Liver (tissue), 9 donors: Measurements from ENCODE around the gene MIDN. TPM values are rescaled to one million over a fixed set of nuclear protein-coding genes. Genes with fewer than 3 reads are reported as not detected.

Source experiments
- DNase-seq: peaks from one replicate; pipeline ENCODE4 v3.0.0-alpha.2; 2017; ENCODE audit warnings: low spot score
- H3K27ac ChIP-seq, 2 donors: one replicate each; pipeline ENCODE4 v1.7.0; 2013; ENCODE audit warnings: inconsistent platforms in 2 of 2, low read length in 2 of 2, control low read depth in 1 of 2, low read depth in 1 of 2, mild to moderate bottlenecking in 1 of 2
- H3K27me3 ChIP-seq, 4 donors: one replicate each; pipeline versions ENCODE4 v1.6.1 to v1.7.0; 2013; ENCODE audit warnings: low read length in 3 of 4, inconsistent platforms in 1 of 4, mild to moderate bottlenecking in 1 of 4, moderate library complexity in 1 of 4; ENCODE audit not compliant: control insufficient read depth in 4 of 4, insufficient read depth in 4 of 4
- H3K36me3 ChIP-seq, 4 donors: one replicate each; pipeline versions ENCODE4 v1.6.1 to v1.7.0; 2013; ENCODE audit warnings: low read length in 3 of 4, mild to moderate bottlenecking in 3 of 4, low read depth in 1 of 4, moderate library complexity in 1 of 4; ENCODE audit not compliant: control insufficient read depth in 4 of 4, insufficient read depth in 3 of 4
- H3K4me1 ChIP-seq, 4 donors: one replicate each; pipeline versions ENCODE4 v1.6.1 to v1.7.0; 2013; ENCODE audit warnings: low read length in 3 of 4, mild to moderate bottlenecking in 3 of 4, moderate library complexity in 1 of 4; ENCODE audit not compliant: control insufficient read depth in 4 of 4, insufficient read depth in 4 of 4
- H3K4me3 ChIP-seq, 3 donors: one replicate each; pipeline versions ENCODE4 v1.6.1 to v1.7.0; 2013; ENCODE audit warnings: low read length in 3 of 3, control low read depth in 1 of 3, low read depth in 1 of 3, mild to moderate bottlenecking in 1 of 3
- H3K9ac ChIP-seq, 2 donors: one replicate each; pipeline ENCODE4 v1.7.0; 2013; ENCODE audit warnings: low read length in 2 of 2, mild to moderate bottlenecking in 2 of 2, moderate library complexity in 2 of 2, control low read depth in 1 of 2, low read depth in 1 of 2
- H3K9me3 ChIP-seq, 4 donors: one replicate each; pipeline versions ENCODE4 v1.6.1 to v1.7.0; 2013; ENCODE audit warnings: low read length in 3 of 4; ENCODE audit not compliant: control insufficient read depth in 4 of 4
- EGR1 ChIP-seq, 2 donors: IDR thresholded peaks; 2 replicates each; pipeline ENCODE4 v1.6.1; 2016 to 2018; ENCODE audit warnings: antibody characterized with exemption in 2 of 2, low read depth in 2 of 2
- FOXA2 ChIP-seq: IDR thresholded peaks from 2 replicates; pipeline ENCODE4 v1.6.1; 2016; ENCODE audit warnings: antibody characterized with exemption
- GABPA ChIP-seq, 2 donors: IDR thresholded peaks in 1 of 2; conservative IDR thresholded peaks in 1 of 2; 2 replicates each; pipeline ENCODE4 v1.6.1; 2016; ENCODE audit warnings: antibody characterized with exemption in 2 of 2, mild to moderate bottlenecking in 1 of 2, moderate library complexity in 1 of 2
- HNF4A ChIP-seq, 2 donors: conservative IDR thresholded peaks; 2 replicates each; pipeline ENCODE4 v1.6.1; 2016; ENCODE audit warnings: antibody characterized with exemption in 2 of 2, mild to moderate bottlenecking in 2 of 2
- HNF4G ChIP-seq: IDR thresholded peaks from 2 replicates; pipeline ENCODE4 v1.6.1; 2016; ENCODE audit warnings: antibody characterized with exemption
- JUND ChIP-seq, 2 donors: IDR thresholded peaks; 2 replicates each; pipeline ENCODE4 v1.6.1; 2016; ENCODE audit warnings: antibody characterized with exemption in 2 of 2
- NR2F2 ChIP-seq: IDR thresholded peaks from 2 replicates; pipeline ENCODE4 v1.6.1; 2016; ENCODE audit warnings: antibody characterized with exemption
- RAD21 ChIP-seq, 2 donors: IDR thresholded peaks; 2 replicates each; pipeline ENCODE4 v1.6.1; 2016; ENCODE audit warnings: antibody characterized with exemption in 2 of 2, mild to moderate bottlenecking in 2 of 2
- RXRA ChIP-seq, 2 donors: IDR thresholded peaks; 2 replicates each; pipeline ENCODE4 v1.6.1; 2017 to 2018; ENCODE audit warnings: antibody characterized with exemption in 2 of 2, mild to moderate bottlenecking in 1 of 2
- SP1 ChIP-seq: IDR thresholded peaks from 2 replicates; pipeline ENCODE4 v1.6.1; 2018; ENCODE audit warnings: antibody characterized with exemption, mild to moderate bottlenecking
- YY1 ChIP-seq: IDR thresholded peaks from 2 replicates; pipeline ENCODE4 v1.6.1; 2016; ENCODE audit warnings: antibody characterized with exemption, mild to moderate bottlenecking
- WGBS: extraction: QIAGEN DNeasy Blood & Tissue Kit; methylation state at CpG from one replicate; pipeline ENCODE4 v1.1.7; 2013; 5-methylcytosine and 5-hydroxymethylcytosine counted together
- polyA plus RNA-seq, 2 donors: library from polyadenylated mRNA; stranded (reverse) in 1 of 2; unstranded in 1 of 2; fragments of 200-250 nt in 1 of 2; fragments of >200 nt in 1 of 2; fragmentation: Nextera tagmentation in 1 of 2; extraction: Ambion mirVana in 1 of 2; gene quantifications; one replicate each; pipeline versions ENCODE4 v1.2.1 to v1.2.3, GENCODE V29; 2013 to 2015
- total RNA-seq, 2 donors: library from RNA; depleted of rRNA; stranded (reverse); fragments of >200 nt; gene quantifications; one replicate each; pipeline ENCODE4 v1.2.3, GENCODE V29; 2014
- TF ChIP-seq, protein P1 (sequence below): fragments of 150-350 bp; IDR thresholded peaks from 2 replicates; pipeline ENCODE4 v1.5.1; 2017; ENCODE audit warnings: improper control_type of control experiment, low read depth, low read length; ENCODE audit not compliant: missing input control
- donor health status: healthy.
- donor health status: healthy.
- donor health status: healthy.
- donor health status: healthy.
- donor health status: healthy.

Gene MIDN
- total and polyA plus RNA-seq, 4 donors: 2.9 to 22.9 (median 11.8) TPM

DNA sequence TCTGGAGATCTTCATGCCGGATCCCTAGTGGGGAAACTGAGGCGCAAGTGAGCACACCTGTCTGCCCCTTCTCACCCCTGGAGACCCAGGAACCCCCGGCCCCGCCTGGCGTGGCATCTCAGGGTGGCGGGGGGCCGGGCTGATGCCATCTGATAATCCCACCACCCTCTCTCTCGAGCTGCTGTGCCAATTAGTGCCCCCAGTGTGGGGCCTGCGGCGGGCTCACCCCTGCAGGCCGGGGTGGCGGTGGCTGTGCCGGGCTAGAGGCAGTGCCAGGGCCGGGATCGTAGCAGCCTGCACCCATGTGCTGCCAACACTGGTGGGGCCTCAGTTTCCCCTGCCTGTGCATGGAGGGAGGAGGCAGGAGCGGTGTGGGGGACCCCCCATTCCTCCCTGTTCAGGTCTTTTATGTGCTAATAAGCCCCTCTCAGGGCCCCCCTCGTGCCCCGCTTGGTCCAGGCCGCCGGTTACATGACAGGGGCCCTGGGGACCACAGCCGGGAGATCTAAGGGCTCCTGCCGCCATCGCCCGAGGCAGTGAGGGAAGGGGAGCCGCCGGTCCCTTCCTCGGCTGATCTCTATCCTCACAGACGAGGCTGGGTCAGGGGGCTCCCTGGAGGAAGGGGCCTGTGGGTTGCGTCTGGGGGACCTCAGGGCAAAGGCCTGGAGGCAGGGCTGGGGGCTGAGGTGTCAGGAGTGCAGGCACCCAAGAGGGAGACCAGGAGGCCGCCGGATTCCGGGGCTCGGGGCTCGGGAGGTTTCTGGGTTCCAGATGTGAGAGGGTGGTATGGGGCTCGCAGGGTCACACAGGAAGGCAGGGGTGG is 45.6 kb downstream of the MIDN start:
- Histone ChIP-seq H3K36me3 (peaks cover 0 to 5% (median 0%) of the 10 kb centered on the region in 4 donors), H3K27ac (no peak overlapping the region), H3K9me3 (no peaks in the 10 kb centered on the region), H3K4me1 (peaks cover 12 to 40% (median 23%) of the 10 kb centered on the region in 4 donors), H3K27me3 (no peaks in the 10 kb centered on the region), H3K9ac (no peak overlapping the region), H3K4me3 (no peak overlapping the region)
- WGBS: 89% methylated on average over 35 of the region's 35 CpGs
- no peak for DNase-seq
- TF ChIP-seq JUND (IDR thresholded peaks at IDR 0.05) (no peak), FOXA2 (no peak), NR2F2 (no peak)
- TF ChIP-seq, protein P1, sequence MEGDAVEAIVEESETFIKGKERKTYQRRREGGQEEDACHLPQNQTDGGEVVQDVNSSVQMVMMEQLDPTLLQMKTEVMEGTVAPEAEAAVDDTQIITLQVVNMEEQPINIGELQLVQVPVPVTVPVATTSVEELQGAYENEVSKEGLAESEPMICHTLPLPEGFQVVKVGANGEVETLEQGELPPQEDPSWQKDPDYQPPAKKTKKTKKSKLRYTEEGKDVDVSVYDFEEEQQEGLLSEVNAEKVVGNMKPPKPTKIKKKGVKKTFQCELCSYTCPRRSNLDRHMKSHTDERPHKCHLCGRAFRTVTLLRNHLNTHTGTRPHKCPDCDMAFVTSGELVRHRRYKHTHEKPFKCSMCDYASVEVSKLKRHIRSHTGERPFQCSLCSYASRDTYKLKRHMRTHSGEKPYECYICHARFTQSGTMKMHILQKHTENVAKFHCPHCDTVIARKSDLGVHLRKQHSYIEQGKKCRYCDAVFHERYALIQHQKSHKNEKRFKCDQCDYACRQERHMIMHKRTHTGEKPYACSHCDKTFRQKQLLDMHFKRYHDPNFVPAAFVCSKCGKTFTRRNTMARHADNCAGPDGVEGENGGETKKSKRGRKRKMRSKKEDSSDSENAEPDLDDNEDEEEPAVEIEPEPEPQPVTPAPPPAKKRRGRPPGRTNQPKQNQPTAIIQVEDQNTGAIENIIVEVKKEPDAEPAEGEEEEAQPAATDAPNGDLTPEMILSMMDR: no peak

DNA sequence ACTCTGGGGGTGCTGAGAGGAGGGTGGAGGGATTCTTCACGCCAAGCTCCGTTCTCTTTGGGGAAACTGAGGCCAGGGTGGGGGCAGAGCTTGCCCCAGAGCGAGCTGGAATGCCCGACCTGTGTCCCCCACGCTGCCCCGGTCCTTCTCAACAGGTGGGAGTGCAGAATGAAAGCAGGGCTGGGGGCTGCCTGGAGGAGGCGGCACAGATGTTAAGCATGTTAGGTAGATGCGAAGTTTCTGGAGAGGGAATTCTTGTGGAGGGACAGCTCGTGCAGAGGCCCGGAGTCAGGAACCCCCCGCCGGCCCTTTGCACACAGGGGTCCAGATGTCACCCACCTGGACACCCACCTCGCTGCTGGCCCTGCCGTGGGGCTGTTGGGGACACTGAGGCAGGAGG is 46.3 kb downstream of the MIDN start:
- WGBS: 85% methylated on average over 14 of the region's 14 CpGs

DNA sequence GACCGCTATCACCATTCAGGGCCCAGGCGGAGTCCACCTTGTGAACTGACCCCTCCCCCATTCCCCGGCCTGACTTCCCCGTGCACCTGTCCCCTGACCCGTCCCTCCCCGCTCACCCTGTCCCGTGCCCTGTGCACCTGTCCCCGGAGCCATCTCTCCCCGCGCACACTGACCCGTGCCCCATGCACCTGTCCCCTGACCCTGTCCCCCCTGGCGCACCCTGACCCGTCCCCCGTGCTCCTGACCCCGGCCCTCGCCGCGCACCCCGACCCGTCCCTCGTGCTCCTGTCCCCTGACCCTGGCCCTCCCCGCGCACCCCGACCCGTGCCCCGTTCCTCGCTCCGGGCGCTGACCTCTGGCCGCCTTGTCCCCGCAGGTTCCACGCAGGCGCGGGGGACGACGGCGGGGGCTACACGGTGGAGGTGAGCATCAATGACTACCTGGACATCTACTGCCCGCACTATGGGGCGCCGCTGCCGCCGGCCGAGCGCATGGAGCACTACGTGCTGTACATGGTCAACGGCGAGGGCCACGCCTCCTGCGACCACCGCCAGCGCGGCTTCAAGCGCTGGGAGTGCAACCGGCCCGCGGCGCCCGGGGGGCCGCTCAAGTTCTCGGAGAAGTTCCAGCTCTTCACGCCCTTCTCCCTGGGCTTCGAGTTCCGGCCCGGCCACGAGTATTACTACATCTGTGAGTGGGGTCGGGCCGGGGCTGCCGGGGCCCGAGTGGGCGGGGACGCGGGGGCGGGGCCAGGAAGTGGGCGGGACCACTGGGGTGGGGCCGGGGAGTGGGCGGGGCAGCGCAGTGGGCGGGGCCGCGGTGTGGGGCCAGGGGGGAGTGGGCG is 47.0 kb downstream of the MIDN start:
- Histone ChIP-seq H3K9me3 (no peaks in the 10 kb centered on the region), H3K4me1 (peaks cover 12 to 37% (median 23%) of the 10 kb centered on the region in 4 donors), H3K27ac (no peak overlapping the region), H3K4me3 (no peak overlapping the region), H3K9ac (no peak overlapping the region), H3K27me3 (no peaks in the 10 kb centered on the region), H3K36me3 (peaks cover 0 to 5% (median 0%) of the 10 kb centered on the region in 4 donors)
- 23% methylated on average over 82 of the region's 82 CpGs for WGBS
- peak; percentile 49 for DNase-seq
- TF ChIP-seq HNF4A (conservative IDR thresholded peaks at IDR 0.05): peak in 1 of 2 donors; percentile 58
- TF ChIP-seq SP1: no peak
- TF ChIP-seq RXRA (IDR thresholded peaks at IDR 0.05): peak in 1 of 2 donors; percentile 43

More for the DNA sequence above, 46.3 kb downstream of the MIDN start:
- Histone ChIP-seq H3K9ac (no peak overlapping the region), H3K27me3 (no peaks in the 10 kb centered on the region), H3K9me3 (no peaks in the 10 kb centered on the region), H3K36me3 (peaks cover 0 to 5% (median 0%) of the 10 kb centered on the region in 4 donors), H3K4me3 (no peak overlapping the region), H3K4me1 (peaks cover 12 to 37% (median 23%) of the 10 kb centered on the region in 4 donors), H3K27ac (no peak overlapping the region)
- TF ChIP-seq HNF4G (no peak), RAD21 (IDR thresholded peaks at IDR 0.05) (no peak), GABPA (IDR thresholded peaks at IDR 0.05 in 1 of 2, conservative IDR thresholded peaks at IDR 0.05 in 1 of 2) (no peak), RXRA (IDR thresholded peaks at IDR 0.05) (no peak), YY1 (no peak), HNF4A (conservative IDR thresholded peaks at IDR 0.05) (no peak), EGR1 (IDR thresholded peaks at IDR 0.05; ENCODE audit: low read depth in 2 of 2) (no peak)
- DNase-seq: no peak
